GM23248 (cell line): ENCODE measurements around the gene KLRC3. TPM values are rescaled to one million over a fixed set of nuclear protein-coding genes. Genes with fewer than 3 reads are reported as not detected.
"Not testable (repeated sequence)": the region's sequence is repeated elsewhere in the genome, so short reads cannot be mapped to it uniquely, and the experiment has no call there.

Experiments
- DNase-seq: peaks from one replicate; pipeline ENCODE4 v3.0.0-alpha.2; 2015
- H2AFZ ChIP-seq: fragments of 200-600 bp; sonication (generic); 2 replicates; pipeline ENCODE4 v1.6.1; 2016; ENCODE audit warnings: antibody characterized with exemption
- H3F3A ChIP-seq: fragments of 200-600 bp; sonication (generic); 2 replicates; pipeline ENCODE4 v1.6.1; 2016; ENCODE audit warnings: mild to moderate bottlenecking, antibody characterized with exemption, mixed run types; ENCODE audit not compliant: insufficient read depth
- H3K27ac ChIP-seq: fragments of 200-600 bp; sonication (generic); 2 replicates; pipeline ENCODE4 v1.5.1; 2016; ENCODE audit warnings: mild to moderate bottlenecking
- H3K27me3 ChIP-seq: fragments of 200-600 bp; sonication (generic); replicated peaks from 2 replicates; pipeline ENCODE4 v1.6.1; 2016; ENCODE audit warnings: mild to moderate bottlenecking; ENCODE audit not compliant: insufficient read depth
- H3K36me3 ChIP-seq: fragments of 200-600 bp; sonication (generic); 2 replicates; pipeline ENCODE4 v1.6.1; 2016; ENCODE audit warnings: low read depth, mild to moderate bottlenecking
- H3K4me1 ChIP-seq: fragments of 200-600 bp; sonication (generic); 2 replicates; pipeline ENCODE4 v1.6.1; 2016; ENCODE audit warnings: mild to moderate bottlenecking; ENCODE audit not compliant: insufficient read depth
- H3K4me2 ChIP-seq: fragments of 200-600 bp; sonication (generic); one replicate; pipeline ENCODE4 v1.6.1; 2016; ENCODE audit warnings: mild to moderate bottlenecking; ENCODE audit not compliant: unreplicated experiment
- H3K4me3 ChIP-seq: fragments of 200-600 bp; sonication (generic); 2 replicates; pipeline ENCODE4 v1.5.1; 2016; ENCODE audit warnings: mild to moderate bottlenecking
- H3K79me2 ChIP-seq: fragments of 200-600 bp; sonication (generic); 2 replicates; pipeline ENCODE4 v1.6.1; 2016; ENCODE audit warnings: mild to moderate bottlenecking; ENCODE audit not compliant: insufficient read depth
- H3K9ac ChIP-seq: fragments of 200-600 bp; sonication (generic); 2 replicates; pipeline ENCODE4 v1.6.1; 2016; ENCODE audit warnings: mild to moderate bottlenecking
- H3K9me2 ChIP-seq: fragments of 200-600 bp; sonication (generic); 2 replicates; pipeline ENCODE4 v1.6.1; 2016; ENCODE audit warnings: mixed run types, mild to moderate bottlenecking, moderate library complexity; ENCODE audit not compliant: insufficient read depth
- H3K9me3 ChIP-seq: fragments of 200-600 bp; sonication (generic); one replicate; pipeline ENCODE4 v1.6.1; 2017; ENCODE audit warnings: low read depth
- H4K20me1 ChIP-seq: fragments of 200-600 bp; sonication (generic); 2 replicates; pipeline ENCODE4 v1.6.0; 2016; ENCODE audit not compliant: insufficient read depth
- WGBS, 2 experiments: methylation state at CpG; one replicate each; pipeline ENCODE4 v1.1.6; 2015 to 2017; ENCODE audit warnings: low lambda C conversion rate in 2 of 2, low coverage in 1 of 2; ENCODE audit errors: missing lambda C conversion rate in 2 of 2; 5-methylcytosine and 5-hydroxymethylcytosine counted together
- in situ Hi-C: fragments of 300-500 bp; cut with MboI; formaldehyde crosslinking; loops from 2 replicates; pipeline ENCODE4 v1.15.0; 2020
- polyA plus RNA-seq: library from polyadenylated mRNA; unstranded; fragments of >200 nt; fragmentation: Nextera tagmentation; extraction: Ambion mirVana; gene quantifications from 2 replicates; pipeline ENCODE4 v1.2.1, GENCODE V29; 2016
- total RNA-seq: library from RNA; depleted of rRNA; stranded (reverse); fragments of >200 nt; shearing (Covaris generic); gene quantifications from 2 replicates; pipeline ENCODE4 v1.2.3, GENCODE V29; 2014

KLRC3 gene
- total and polyA plus RNA-seq, 2 experiments from 2014 or later = not detected

DNA sequence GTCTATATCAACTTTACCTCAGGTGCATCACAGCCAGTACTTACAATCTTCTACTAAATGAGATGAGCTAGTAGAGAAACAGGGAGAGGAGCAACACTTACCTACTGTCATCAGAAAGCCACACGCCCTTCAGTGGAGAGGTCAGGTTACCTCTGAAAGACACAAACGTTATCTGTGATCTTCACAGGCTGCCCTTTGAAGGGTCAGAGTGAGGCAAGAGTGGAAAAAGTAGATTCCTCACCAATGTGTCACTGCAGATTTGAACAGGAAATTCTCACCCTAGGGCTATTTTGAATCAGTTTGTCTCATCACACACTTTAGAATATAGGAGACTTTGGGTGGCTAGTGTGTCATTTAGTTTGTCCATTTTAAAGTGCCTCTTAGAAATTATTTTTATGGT is 17.2 kb upstream of the KLRC3 start:
- H3K9me3 ChIP-seq, H3K9ac ChIP-seq, H3K4me2 ChIP-seq, H3K36me3 ChIP-seq, DNase-seq, H3K27ac ChIP-seq, H3K9me2 ChIP-seq, H3K79me2 ChIP-seq, H3K4me3 ChIP-seq, H2AFZ ChIP-seq, H4K20me1 ChIP-seq, H3K4me1 ChIP-seq, in situ Hi-C loops, H3F3A ChIP-seq, H3K27me3 ChIP-seq: not testable (repeated sequence)
- WGBS, 2 experiments = 33% methylated on average over 2 of the region's 2 CpGs; no CpG with 5 or more reads in 1 of the 2 experiments

DNA sequence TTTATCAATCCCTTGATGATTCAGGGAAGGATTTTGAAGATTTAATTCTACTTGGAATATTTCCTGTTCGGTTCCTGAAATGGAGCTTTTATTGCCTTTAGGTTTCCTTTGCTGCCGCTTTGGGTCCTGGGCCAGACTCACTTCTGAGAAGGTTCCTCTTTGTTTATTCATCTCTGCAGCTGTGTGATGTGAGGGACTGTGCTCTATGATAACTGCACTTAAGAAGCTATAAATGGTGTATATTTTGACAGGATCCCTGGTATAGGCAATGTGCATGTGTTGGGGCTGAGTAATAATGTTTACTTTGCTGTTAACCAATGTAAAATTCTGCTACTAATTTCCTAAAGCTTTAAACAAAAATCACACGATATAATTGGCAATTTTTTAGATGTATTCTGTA is 15.4 kb upstream of the KLRC3 start, which contains the start of gene KLRC2:
TSS of gene KLRC2 (minus strand) at position 195 of the 400 bp plus-strand sequence. CDS start at position 171, 24 bp downstream.
- H3K9ac ChIP-seq, DNase-seq, H3K36me3 ChIP-seq, H3K9me3 ChIP-seq, in situ Hi-C loops, H3K27me3 ChIP-seq, H3K27ac ChIP-seq, H3K4me1 ChIP-seq, H3K4me3 ChIP-seq, H3F3A ChIP-seq, H4K20me1 ChIP-seq, H2AFZ ChIP-seq, H3K79me2 ChIP-seq, H3K4me2 ChIP-seq, H3K9me2 ChIP-seq: not testable (repeated sequence)
- 53 to 62% methylated on average over 3 of the region's 3 CpGs for WGBS, 2 experiments

DNA sequence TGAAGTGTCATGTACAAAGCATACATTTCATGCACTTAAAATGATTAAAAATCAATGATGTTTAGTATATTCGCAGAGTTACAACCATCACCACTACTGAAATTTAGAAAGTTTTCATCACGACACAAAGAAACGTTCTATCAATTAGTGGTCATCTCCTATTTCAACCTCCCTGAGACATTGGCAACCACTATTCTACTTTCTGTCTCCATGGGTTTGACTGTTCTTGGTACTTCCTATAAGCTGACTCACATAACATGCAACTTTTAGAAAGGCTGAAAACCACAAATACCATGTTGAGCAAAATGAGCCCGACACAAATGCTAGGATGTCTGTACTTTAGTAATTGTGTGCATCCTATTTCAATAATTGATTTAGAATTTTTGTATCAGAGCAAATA is 10.2 kb upstream of the KLRC3 start:
- WGBS, 2 experiments = 90 to 92% methylated on average over 4 of the region's 4 CpGs
- H2AFZ ChIP-seq, DNase-seq: not testable (repeated sequence)

DNA sequence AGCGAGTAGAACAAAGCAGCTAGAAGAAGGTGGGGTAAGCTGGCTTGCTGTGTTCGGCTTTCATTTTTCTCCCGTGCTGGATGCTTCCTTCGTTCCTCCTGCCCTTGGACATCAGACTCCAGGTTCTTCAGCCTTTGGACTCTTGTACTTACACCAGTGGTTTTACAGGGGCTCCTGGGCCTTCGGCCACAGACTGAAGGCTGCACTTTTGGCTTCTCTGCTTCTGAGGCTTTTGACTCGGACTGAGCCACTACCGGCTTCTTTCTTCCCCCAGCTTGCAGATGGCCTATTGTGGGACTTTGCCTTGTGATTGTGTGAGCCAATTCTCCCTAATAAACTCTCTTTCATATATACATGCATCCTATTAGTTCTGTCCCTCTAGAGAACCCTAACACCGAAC is 5.5 kb upstream of the KLRC3 start:
- H3K4me2 ChIP-seq, H4K20me1 ChIP-seq, H3K79me2 ChIP-seq, H3K36me3 ChIP-seq, H3K9ac ChIP-seq, H3K9me3 ChIP-seq, H3K4me1 ChIP-seq, DNase-seq, H3K27me3 ChIP-seq, H3K27ac ChIP-seq, H3K9me2 ChIP-seq, in situ Hi-C loops, H3K4me3 ChIP-seq, H3F3A ChIP-seq, H2AFZ ChIP-seq: not testable (repeated sequence)
- WGBS, 2 experiments = 88 to 98% methylated on average over 5 to 7 of the region's 8 CpGs

More for the DNA sequence above, 10.2 kb upstream of the KLRC3 start:
- H4K20me1 ChIP-seq, H3K9ac ChIP-seq, H3K36me3 ChIP-seq, H3K79me2 ChIP-seq, H3K27me3 ChIP-seq, H3K9me3 ChIP-seq, in situ Hi-C loops, H3K4me1 ChIP-seq, H3F3A ChIP-seq, H3K4me3 ChIP-seq, H3K9me2 ChIP-seq, H3K4me2 ChIP-seq, H3K27ac ChIP-seq: not testable (repeated sequence)

DNA sequence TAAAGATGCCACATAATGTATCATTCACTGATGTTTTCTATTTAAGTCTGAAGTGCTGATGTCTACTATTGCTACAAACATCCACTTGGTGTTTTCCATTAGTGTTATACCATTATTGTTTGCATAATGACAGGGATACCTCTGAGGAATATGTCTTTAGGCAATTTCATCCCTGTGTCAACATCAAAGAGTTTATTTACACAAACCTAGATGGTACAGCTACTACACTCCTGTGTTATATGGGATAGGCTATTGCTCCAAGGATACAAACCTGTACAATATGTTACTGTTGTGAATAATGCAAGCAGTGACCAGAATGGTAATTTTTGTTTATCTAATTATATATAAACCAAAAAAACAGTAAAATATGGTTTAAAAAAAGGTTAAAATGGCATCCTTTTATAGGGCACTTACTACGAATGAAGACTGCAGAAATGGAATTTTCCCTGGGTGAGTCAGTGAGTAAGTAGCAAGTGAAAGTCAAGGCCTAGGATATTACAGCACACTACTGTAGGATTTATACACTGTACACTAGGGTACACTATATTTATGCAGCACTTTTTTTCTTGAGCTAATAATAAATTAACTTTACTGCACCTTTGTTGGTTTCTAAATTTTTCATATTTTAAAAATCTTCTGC is 4.0 kb upstream of the KLRC3 start:
- DNase-seq = peak; percentile 9
- H4K20me1 ChIP-seq, H3K27ac ChIP-seq, H3K4me1 ChIP-seq, H2AFZ ChIP-seq, H3K9ac ChIP-seq, H3K9me3 ChIP-seq, H3K79me2 ChIP-seq, H3K9me2 ChIP-seq, H3K27me3 ChIP-seq, in situ Hi-C loops, H3K4me2 ChIP-seq, H3K4me3 ChIP-seq, H3K36me3 ChIP-seq, H3F3A ChIP-seq: not testable (repeated sequence)
- WGBS, 2 experiments = 0 to 6% methylated on average over 1 of the region's 1 CpG

DNA sequence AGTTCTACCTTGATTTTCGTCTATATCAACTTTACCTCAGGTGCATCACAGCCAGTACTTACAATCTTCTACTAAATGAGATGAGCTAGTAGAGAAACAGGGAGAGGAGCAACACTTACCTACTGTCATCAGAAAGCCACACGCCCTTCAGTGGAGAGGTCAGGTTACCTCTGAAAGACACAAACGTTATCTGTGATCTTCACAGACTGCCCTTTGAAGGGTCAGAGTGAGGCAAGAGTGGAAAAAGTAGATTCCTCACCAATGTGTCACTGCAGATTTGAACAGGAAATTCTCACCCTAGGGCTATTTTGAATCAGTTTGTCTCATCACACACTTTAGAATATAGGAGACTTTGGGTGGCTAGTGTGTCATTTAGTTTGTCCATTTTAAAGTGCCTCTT is 1.8 kb upstream of the KLRC3 start:
- H3K4me1 ChIP-seq, H3K79me2 ChIP-seq, H3K4me2 ChIP-seq, H3K9me2 ChIP-seq, H4K20me1 ChIP-seq, H3K27me3 ChIP-seq, H3K27ac ChIP-seq, DNase-seq, H2AFZ ChIP-seq, H3K36me3 ChIP-seq, H3F3A ChIP-seq, H3K4me3 ChIP-seq, H3K9ac ChIP-seq, in situ Hi-C loops, H3K9me3 ChIP-seq: not testable (repeated sequence)
- 36 to 48% methylated on average over 2 of the region's 3 CpGs for WGBS, 2 experiments
